ENCODE results near the gene GALNT17. TPM values are rescaled to one million over a fixed set of nuclear protein-coding genes. Genes with fewer than 3 reads are reported as not detected.

The GALNT17 gene
- total RNA-seq, 1 experiment from 2014 or later, result not detected

GRCh38 chr7:71198391-71198790, 66.4 kb downstream of the GALNT17 start:
- H3K4me2 ChIP-seq (ENCODE audit: low read length), result no peak overlapping the region
- no peaks in the 10 kb centered on the region for H3K9me3 ChIP-seq (ENCODE audit: low read length)
- H3K79me2 ChIP-seq (ENCODE audit: low read length), result no peaks in the 10 kb centered on the region
- no peak overlapping the region for H3K9ac ChIP-seq (ENCODE audit: low read length)
- H3K27ac ChIP-seq (ENCODE audit: low read length), result no peak overlapping the region
- H3K9me2 ChIP-seq (replicated peaks; ENCODE audit: low read length), result no peaks in the 10 kb centered on the region
- intact Hi-C loops (cut with micrococcal nuclease), result no loop called here
- ATAC-seq (no peak), DNase-seq (no peak)
- no TSS peak for BruUV-seq (replicated peaks)
- no peaks in the 10 kb centered on the region for H4K20me1 ChIP-seq (ENCODE audit: low read length)
- no peak overlapping the region for H3K4me3 ChIP-seq (ENCODE audit: low read length)
- ChIA-PET POLR2A (ENCODE audit: unreplicated experiment) (no interaction called here), CTCF (no interaction called here)
- no peaks in the 10 kb centered on the region for H3F3A ChIP-seq (ENCODE audit: low read length, unreplicated experiment)
- no peaks in the 10 kb centered on the region for H3K36me3 ChIP-seq (ENCODE audit: low read depth, low read length)
- H3K27me3 ChIP-seq (ENCODE audit: low read length), result no peaks in the 10 kb centered on the region
- TF ChIP-seq CTCF (conservative IDR thresholded peaks at IDR 0.05; ENCODE audit: low read depth, low read length), result no peak
- TF ChIP-seq EZH2phosphoT487 (IDR thresholded peaks at IDR 0.05; ENCODE audit: borderline replicate concordance, low read length), result no peak
- no peak for TF ChIP-seq EZH2 (IDR thresholded peaks at IDR 0.05; ENCODE audit: low read length, unreplicated experiment)
- H2AFZ ChIP-seq (ENCODE audit: low read length), result no peak overlapping the region
- H3K4me1 ChIP-seq (ENCODE audit: insufficient read depth, low read length), result no peaks in the 10 kb centered on the region

- DNase-seq (no peak), ATAC-seq (no peak)
- Histone ChIP-seq H3K4me3 (ENCODE audit: low read length) (no peak overlapping the region), H3K9ac (ENCODE audit: low read length) (no peak overlapping the region), H3K4me2 (ENCODE audit: low read length) (no peak overlapping the region), H3K79me2 (ENCODE audit: low read length) (no peaks in the 10 kb centered on the region), H3K36me3 (ENCODE audit: low read depth, low read length) (no peaks in the 10 kb centered on the region), H3K4me1 (ENCODE audit: insufficient read depth, low read length) (no peaks in the 10 kb centered on the region), H3K27me3 (ENCODE audit: low read length) (no peaks in the 10 kb centered on the region), H4K20me1 (ENCODE audit: low read length) (no peaks in the 10 kb centered on the region), H3K27ac (ENCODE audit: low read length) (no peak overlapping the region), H2AFZ (ENCODE audit: low read length) (no peak overlapping the region), H3K9me3 (ENCODE audit: low read length) (no peaks in the 10 kb centered on the region), H3K9me2 (replicated peaks; ENCODE audit: low read length) (no peaks in the 10 kb centered on the region), H3F3A (ENCODE audit: low read length, unreplicated experiment) (no peaks in the 10 kb centered on the region)
- BruUV-seq (replicated peaks), result no TSS peak
- TF ChIP-seq EZH2phosphoT487 (IDR thresholded peaks at IDR 0.05; ENCODE audit: borderline replicate concordance, low read length) (no peak), EZH2 (IDR thresholded peaks at IDR 0.05; ENCODE audit: low read length, unreplicated experiment) (no peak), CTCF (conservative IDR thresholded peaks at IDR 0.05; ENCODE audit: low read depth, low read length) (no peak)
- ChIA-PET CTCF (no interaction called here), POLR2A (ENCODE audit: unreplicated experiment) (no interaction called here)
- intact Hi-C loops (cut with micrococcal nuclease), result no loop called here
These were observed 66.9 kb downstream of the GALNT17 start for GRCh38 chr7:71198887-71199286.

- Histone ChIP-seq H3K4me1 (ENCODE audit: insufficient read depth, low read length) (no peaks in the 10 kb centered on the region), H3K27me3 (ENCODE audit: low read length) (no peaks in the 10 kb centered on the region), H3K36me3 (ENCODE audit: low read depth, low read length) (no peaks in the 10 kb centered on the region), H3K9ac (ENCODE audit: low read length) (no peak overlapping the region), H2AFZ (ENCODE audit: low read length) (no peak overlapping the region), H4K20me1 (ENCODE audit: low read length) (no peaks in the 10 kb centered on the region), H3K4me3 (ENCODE audit: low read length) (no peak overlapping the region), H3F3A (ENCODE audit: low read length, unreplicated experiment) (no peaks in the 10 kb centered on the region), H3K27ac (ENCODE audit: low read length) (no peak overlapping the region), H3K9me2 (replicated peaks; ENCODE audit: low read length) (no peaks in the 10 kb centered on the region), H3K79me2 (ENCODE audit: low read length) (no peaks in the 10 kb centered on the region), H3K4me2 (ENCODE audit: low read length) (no peak overlapping the region), H3K9me3 (ENCODE audit: low read length) (no peaks in the 10 kb centered on the region)
- BruUV-seq (replicated peaks), result no TSS peak
- no peak for ATAC-seq
- no peak for DNase-seq
- TF ChIP-seq EZH2 (IDR thresholded peaks at IDR 0.05; ENCODE audit: low read length, unreplicated experiment) (no peak), CTCF (conservative IDR thresholded peaks at IDR 0.05; ENCODE audit: low read depth, low read length) (no peak), EZH2phosphoT487 (IDR thresholded peaks at IDR 0.05; ENCODE audit: borderline replicate concordance, low read length) (no peak)
- intact Hi-C loops (cut with micrococcal nuclease), result no loop called here
- CTCF ChIA-PET, result no interaction called here
- POLR2A ChIA-PET (ENCODE audit: unreplicated experiment), result no interaction called here
These were observed 74.2 kb downstream of the GALNT17 start for GRCh38 chr7:71206184-71206583.
